Erythroblast (primary cell): ENCODE data around the gene TNN.

Experiments
- GATA1 ChIP-seq: IDR thresholded peaks from 2 replicates; pipeline ENCODE4 v1.6.1; 2011; ENCODE audit warnings: low read depth, mild to moderate bottlenecking, control low read depth, low read length, moderate library complexity
- POLR2A ChIP-seq: IDR thresholded peaks from 2 replicates; pipeline ENCODE4 v1.6.1; 2011; ENCODE audit warnings: mild to moderate bottlenecking, low read length

DNA sequence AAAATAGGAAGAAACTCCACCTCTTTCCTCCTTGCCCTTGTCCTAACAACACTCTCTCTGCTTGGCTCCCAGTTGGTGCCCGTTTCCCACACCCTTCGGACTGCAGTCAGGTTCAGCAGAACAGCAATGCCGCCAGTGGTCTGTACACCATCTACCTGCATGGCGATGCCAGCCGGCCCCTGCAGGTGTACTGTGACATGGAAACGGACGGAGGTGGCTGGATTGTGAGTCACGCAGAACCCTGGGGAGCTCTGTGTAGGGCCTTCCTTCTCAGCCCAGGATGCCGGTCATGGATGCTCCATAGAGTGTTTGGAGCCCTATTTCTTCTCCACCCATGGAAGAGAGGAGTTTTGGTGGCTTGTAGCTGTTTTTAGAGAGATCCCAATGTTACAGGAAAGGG is 60.9 kb downstream of the TNN start:
- TF ChIP-seq POLR2A (no peak), GATA1 (no peak)
